Activated CD4-positive, alpha-beta memory T cell treated with anti-CD3 and anti-CD28 coated beads for 36 hours (primary cell): ENCODE measurements around the gene NPFFR2. TPM values are rescaled to one million over a fixed set of nuclear protein-coding genes. Genes with fewer than 3 reads are reported as not detected.
"Not testable (repeated sequence)": the region's sequence is repeated elsewhere in the genome, so short reads cannot be mapped to it uniquely, and the experiment has no call there.

Source experiments
- CTCF ChIA-PET: fragments of 350-600 bp; sonication (Branson Sonifier 250); formaldehyde crosslinking; loops from one replicate; lab custom pipeline; 2021; ENCODE audit warnings: antibody characterized with exemption, inconsistent platforms; lab: Charles Lee
- POLR2A ChIA-PET: fragments of 350-600 bp; sonication (Branson Sonifier 250); formaldehyde crosslinking; loops from one replicate; lab custom pipeline; 2021; ENCODE audit warnings: antibody characterized with exemption; lab: Charles Lee
- DNase-seq: peaks from one replicate; pipeline ENCODE4 v3.0.0-alpha.2; 2020
- H3K27ac Mint-ChIP-seq: one replicate; pipeline ENCODE4 v1.8.0; 2021; ENCODE audit warnings: mixed read lengths
- H3K27me3 Mint-ChIP-seq: one replicate; pipeline ENCODE4 v1.8.0; 2021; ENCODE audit warnings: mixed read lengths
- H3K36me3 Mint-ChIP-seq: one replicate; pipeline ENCODE4 v1.8.0; 2021; ENCODE audit warnings: mixed read lengths
- H3K4me1 Mint-ChIP-seq: one replicate; pipeline ENCODE4 v1.8.0; 2021; ENCODE audit warnings: low read depth, mixed read lengths
- H3K4me3 Mint-ChIP-seq: one replicate; pipeline ENCODE4 v1.8.0; 2021; ENCODE audit warnings: mild to moderate bottlenecking, mixed read lengths
- H3K9me3 Mint-ChIP-seq: one replicate; pipeline ENCODE4 v1.8.0; 2021; ENCODE audit warnings: mixed read lengths
- intact Hi-C: fragments of 100-400 bp; cut with micrococcal nuclease; formaldehyde crosslinking; loops from one replicate; pipeline ENCODE4 v1.15.1; 2023
- total RNA-seq, 2 experiments: library from RNA; stranded (reverse); gene quantifications; one replicate each; pipeline ENCODE4 v1.2.3, GENCODE V29; 2021

The NPFFR2 gene
- total RNA-seq, 2 experiments from 2014 or later, result not detected

GRCh38 chr4:72076562-72076961 is 44.8 kb downstream of the NPFFR2 start:
- Mint-ChIP-seq H3K36me3 (no peaks in the 10 kb centered on the region), H3K27ac (no peak overlapping the region), H3K27me3 (no peaks in the 10 kb centered on the region), H3K4me3 (no peak overlapping the region), H3K9me3 (no peaks in the 10 kb centered on the region), H3K4me1 (no peaks in the 10 kb centered on the region)
- intact Hi-C loops, result no loop called here
- no peak for DNase-seq
- POLR2A ChIA-PET, result no interaction called here
- CTCF ChIA-PET, result no interaction called here

- intact Hi-C loops, result no loop called here
- H3K4me3 Mint-ChIP-seq, result no peak overlapping the region
- no peaks in the 10 kb centered on the region for H3K9me3 Mint-ChIP-seq
- no peaks in the 10 kb centered on the region for H3K36me3 Mint-ChIP-seq
- DNase-seq, result no peak
- ChIA-PET POLR2A (no interaction called here), CTCF (no interaction called here)
- H3K4me1 Mint-ChIP-seq, result no peaks in the 10 kb centered on the region
- H3K27me3 Mint-ChIP-seq, result no peaks in the 10 kb centered on the region
- no peak overlapping the region for H3K27ac Mint-ChIP-seq
Observed at GRCh38 chr4:72077346-72077745, 45.5 kb downstream of the NPFFR2 start.

GRCh38 chr4:72084587-72085011 is 52.8 kb downstream of the NPFFR2 start:
- Mint-ChIP-seq H3K4me3 (no peak overlapping the region), H3K4me1 (no peaks in the 10 kb centered on the region), H3K27me3 (no peaks in the 10 kb centered on the region), H3K36me3 (no peaks in the 10 kb centered on the region), H3K9me3 (no peaks in the 10 kb centered on the region), H3K27ac (no peak overlapping the region)
- ChIA-PET POLR2A (no interaction called here), CTCF (no interaction called here)
- DNase-seq, result no peak
- intact Hi-C loops, result no loop called here

- POLR2A ChIA-PET, H3K27me3 Mint-ChIP-seq, CTCF ChIA-PET, H3K36me3 Mint-ChIP-seq, H3K4me1 Mint-ChIP-seq, H3K27ac Mint-ChIP-seq, H3K4me3 Mint-ChIP-seq, intact Hi-C loops, DNase-seq, H3K9me3 Mint-ChIP-seq: not testable (repeated sequence)
Observed at GRCh38 chr4:72090606-72091005, 58.8 kb downstream of the NPFFR2 start.

- H3K36me3 Mint-ChIP-seq, result no peaks in the 10 kb centered on the region
- no peak overlapping the region for H3K27ac Mint-ChIP-seq
- no peaks in the 10 kb centered on the region for H3K9me3 Mint-ChIP-seq
- POLR2A ChIA-PET, result no interaction called here
- H3K4me3 Mint-ChIP-seq, result no peak overlapping the region
- intact Hi-C loops, result no loop called here
- CTCF ChIA-PET, result no interaction called here
- H3K4me1 Mint-ChIP-seq, result no peaks in the 10 kb centered on the region
- DNase-seq, result no peak
- no peaks in the 10 kb centered on the region for H3K27me3 Mint-ChIP-seq
Observed at GRCh38 chr4:72094059-72094797, 62.4 kb downstream of the NPFFR2 start.

- no peak overlapping the region for H3K4me3 Mint-ChIP-seq
- peaks cover 3% of the 10 kb centered on the region for H3K9me3 Mint-ChIP-seq
- H3K27me3 Mint-ChIP-seq, result no peaks in the 10 kb centered on the region
- no peaks in the 10 kb centered on the region for H3K36me3 Mint-ChIP-seq
- no peak for DNase-seq
- ChIA-PET CTCF (no interaction called here), POLR2A (no interaction called here)
- H3K4me1 Mint-ChIP-seq, result peaks cover 3% of the 10 kb centered on the region
- intact Hi-C loops, result no loop called here
- H3K27ac Mint-ChIP-seq, result no peak overlapping the region
Observed at GRCh38 chr4:72107456-72107855, 75.7 kb downstream of the NPFFR2 start.

GRCh38 chr4:72109364-72109763 is 77.6 kb downstream of the NPFFR2 start:
- intact Hi-C loops, result no loop called here
- no peak overlapping the region for H3K4me3 Mint-ChIP-seq
- ChIA-PET CTCF (no interaction called here), POLR2A (no interaction called here)
- peaks cover 5% of the 10 kb centered on the region for H3K4me1 Mint-ChIP-seq
- peaks cover 4% of the 10 kb centered on the region for H3K9me3 Mint-ChIP-seq
- DNase-seq, result no peak
- H3K27me3 Mint-ChIP-seq, result no peaks in the 10 kb centered on the region
- H3K27ac Mint-ChIP-seq, result no peak overlapping the region
- H3K36me3 Mint-ChIP-seq, result no peaks in the 10 kb centered on the region

GRCh38 chr4:72109959-72110497 is 78.2 kb downstream of the NPFFR2 start:
- no peaks in the 10 kb centered on the region for H3K36me3 Mint-ChIP-seq
- intact Hi-C loops, result loop anchor here (5.0 to 10.0 kb wide), 2 partner anchors 195 to 957 kb away; partner anchors contain the start of gene COX18
- ChIA-PET POLR2A (no interaction called here), CTCF (no interaction called here)
- no peaks in the 10 kb centered on the region for H3K27me3 Mint-ChIP-seq
- peaks cover 5% of the 10 kb centered on the region for H3K4me1 Mint-ChIP-seq
- no peak overlapping the region for H3K4me3 Mint-ChIP-seq
- peaks cover 4% of the 10 kb centered on the region for H3K9me3 Mint-ChIP-seq
- no peak for DNase-seq
- H3K27ac Mint-ChIP-seq, result no peak overlapping the region

GRCh38 chr4:72110886-72111285 is 79.1 kb downstream of the NPFFR2 start:
- ChIA-PET CTCF (no interaction called here), POLR2A (no interaction called here)
- no peak overlapping the region for H3K27ac Mint-ChIP-seq
- intact Hi-C loops, result loop anchor here (5.0 to 10.0 kb wide), 2 partner anchors 194 to 956 kb away; partner anchors contain the start of gene COX18
- no peak for DNase-seq
- no peaks in the 10 kb centered on the region for H3K27me3 Mint-ChIP-seq
- H3K4me1 Mint-ChIP-seq, result peaks cover 5% of the 10 kb centered on the region
- H3K36me3 Mint-ChIP-seq, result no peaks in the 10 kb centered on the region
- no peak overlapping the region for H3K4me3 Mint-ChIP-seq
- H3K9me3 Mint-ChIP-seq, result peaks cover 4% of the 10 kb centered on the region

- Mint-ChIP-seq H3K27me3 (no peaks in the 10 kb centered on the region), H3K4me1 (peaks cover 5% of the 10 kb centered on the region), H3K4me3 (no peak overlapping the region), H3K36me3 (no peaks in the 10 kb centered on the region), H3K9me3 (peaks cover 4% of the 10 kb centered on the region), H3K27ac (no peak overlapping the region)
- no peak for DNase-seq
- ChIA-PET POLR2A (no interaction called here), CTCF (no interaction called here)
- intact Hi-C loops, result loop anchor here (5.0 to 10.0 kb wide), 2 partner anchors 193 to 955 kb away; partner anchors contain the start of gene COX18
Observed at GRCh38 chr4:72111863-72112262, 80.1 kb downstream of the NPFFR2 start.

GRCh38 chr4:72112514-72113156 is 80.8 kb downstream of the NPFFR2 start:
- intact Hi-C loops, result loop anchor here (5.0 to 10.0 kb wide), 2 partner anchors 192 to 955 kb away; partner anchors contain the start of gene COX18
- H3K9me3 Mint-ChIP-seq, result peaks cover 4% of the 10 kb centered on the region
- no peak overlapping the region for H3K4me3 Mint-ChIP-seq
- no peaks in the 10 kb centered on the region for H3K27me3 Mint-ChIP-seq
- ChIA-PET POLR2A (no interaction called here), CTCF (no interaction called here)
- no peak overlapping the region for H3K27ac Mint-ChIP-seq
- peaks cover 5% of the 10 kb centered on the region for H3K4me1 Mint-ChIP-seq
- no peaks in the 10 kb centered on the region for H3K36me3 Mint-ChIP-seq
- DNase-seq, result peak; percentile 24

- Mint-ChIP-seq H3K9me3 (no peaks in the 10 kb centered on the region), H3K36me3 (no peaks in the 10 kb centered on the region), H3K27me3 (no peaks in the 10 kb centered on the region), H3K4me1 (peaks cover under 1% of the 10 kb centered on the region), H3K4me3 (no peak overlapping the region), H3K27ac (no peak overlapping the region)
- intact Hi-C loops, result loop anchor here (10.0 kb wide), 1 partner anchor 187 kb away; no protein-coding TSS in a partner anchor
- no peak for DNase-seq
- ChIA-PET CTCF (no interaction called here), POLR2A (no interaction called here)
Observed at GRCh38 chr4:72118017-72118416, 86.2 kb downstream of the NPFFR2 start.
